ENCODE data around the gene DSE.

The DSE gene

DNA sequence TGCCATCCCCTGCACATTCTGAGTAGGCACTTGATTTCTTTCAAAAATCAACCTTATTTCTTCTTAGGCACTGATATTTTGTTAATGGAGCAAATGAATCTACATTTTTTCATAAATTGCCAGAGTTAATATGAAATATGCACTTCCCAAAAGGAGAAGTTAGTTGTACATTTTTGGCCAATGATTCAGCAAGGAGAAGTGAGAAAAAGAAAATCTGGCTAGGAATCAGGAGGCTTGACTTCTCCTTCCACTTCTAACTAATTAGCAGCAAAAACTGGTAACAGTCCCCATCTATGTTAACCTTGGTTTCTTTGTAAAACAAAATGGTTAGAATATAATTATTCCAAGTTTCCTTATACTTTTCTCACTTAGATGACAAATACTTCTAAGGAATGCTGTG, 7.0 kb upstream of the DSE start:
- no peak for DNase-seq

DNA sequence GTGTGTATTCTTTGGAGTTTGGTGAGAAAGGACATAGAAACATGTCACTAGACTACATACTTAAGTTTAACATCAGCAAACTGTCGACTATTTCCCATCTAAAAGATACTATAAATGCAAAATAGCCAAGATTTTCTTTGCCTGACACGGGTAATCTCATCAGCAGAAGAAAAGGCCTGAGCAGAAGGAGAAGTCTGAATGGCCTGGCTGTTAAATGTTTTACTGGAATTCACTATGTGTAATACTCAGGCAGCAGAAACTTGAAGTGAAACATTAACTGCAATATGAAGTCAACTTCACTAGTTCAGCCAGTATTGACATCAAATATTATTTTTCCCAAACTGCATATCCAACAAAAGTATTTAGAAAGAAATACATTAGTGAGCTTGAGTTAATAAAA, 6.4 kb upstream of the DSE start:
- no peak for DNase-seq

DNA sequence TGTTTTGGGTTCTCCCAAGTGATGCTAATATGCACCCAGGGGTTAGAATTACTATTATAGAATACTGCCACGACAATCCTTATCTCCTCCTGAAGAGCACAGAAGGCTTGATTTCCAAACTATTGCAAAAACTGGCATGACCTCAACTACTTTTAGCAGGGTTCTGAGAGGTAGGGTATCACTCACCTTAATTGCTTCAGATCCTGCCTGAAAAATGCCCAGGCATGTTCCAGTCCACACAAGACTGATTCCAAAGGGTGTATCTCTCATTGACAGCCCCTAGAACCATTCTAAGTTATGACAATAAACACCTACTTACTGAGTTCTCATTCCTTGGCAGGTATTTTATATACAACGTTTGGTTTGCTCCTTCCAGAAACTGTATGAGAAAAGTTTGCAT, 5.0 kb upstream of the DSE start:
- DNase-seq = no peak

DNA sequence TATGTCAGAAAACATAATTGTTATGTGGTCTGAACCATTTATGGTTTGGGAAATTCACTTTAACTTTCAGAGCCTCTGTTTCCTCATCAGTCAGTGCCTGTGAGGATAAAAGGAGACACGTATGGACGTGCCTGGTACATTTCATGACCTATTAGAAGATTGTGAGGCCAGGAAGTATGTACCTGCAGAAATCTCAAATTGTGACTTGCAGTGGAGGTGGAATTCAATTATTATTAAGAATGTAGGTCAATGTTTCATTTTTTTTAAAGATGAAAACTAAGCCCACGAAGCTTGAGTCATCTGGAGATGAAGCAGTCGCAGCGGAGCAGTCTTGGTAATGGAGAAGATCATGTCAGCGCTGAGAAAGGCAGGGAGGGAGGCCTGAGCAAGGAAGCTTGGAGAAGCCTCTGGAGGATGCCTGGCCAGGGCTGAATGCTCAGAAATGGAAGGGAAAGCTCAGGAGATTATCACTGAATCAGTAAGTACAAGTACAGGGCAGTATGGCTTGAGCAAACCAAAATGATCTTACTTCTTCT, 3.9 kb upstream of the DSE start:
- DNase-seq = no peak

DNA sequence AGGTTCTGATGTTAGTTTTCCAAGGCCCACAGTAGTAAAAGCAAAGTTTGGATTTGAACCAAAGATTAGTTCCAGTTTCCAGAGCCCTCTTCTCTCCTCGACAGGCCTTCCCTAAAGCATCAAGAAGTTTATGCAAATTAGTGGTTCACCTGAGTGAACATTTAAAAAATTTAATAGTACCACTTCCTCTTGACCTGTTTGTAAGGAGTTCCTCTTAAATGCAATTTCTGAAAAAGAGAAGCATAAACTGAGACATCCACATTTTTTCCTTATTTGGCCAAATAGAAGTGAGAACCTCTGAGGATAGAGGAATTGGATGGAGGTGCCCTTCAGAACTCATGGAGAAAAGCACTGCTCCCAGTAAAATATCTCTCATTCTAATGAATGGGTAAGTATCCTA, 1.2 kb upstream of the DSE start:
- no peak for DNase-seq

DNA sequence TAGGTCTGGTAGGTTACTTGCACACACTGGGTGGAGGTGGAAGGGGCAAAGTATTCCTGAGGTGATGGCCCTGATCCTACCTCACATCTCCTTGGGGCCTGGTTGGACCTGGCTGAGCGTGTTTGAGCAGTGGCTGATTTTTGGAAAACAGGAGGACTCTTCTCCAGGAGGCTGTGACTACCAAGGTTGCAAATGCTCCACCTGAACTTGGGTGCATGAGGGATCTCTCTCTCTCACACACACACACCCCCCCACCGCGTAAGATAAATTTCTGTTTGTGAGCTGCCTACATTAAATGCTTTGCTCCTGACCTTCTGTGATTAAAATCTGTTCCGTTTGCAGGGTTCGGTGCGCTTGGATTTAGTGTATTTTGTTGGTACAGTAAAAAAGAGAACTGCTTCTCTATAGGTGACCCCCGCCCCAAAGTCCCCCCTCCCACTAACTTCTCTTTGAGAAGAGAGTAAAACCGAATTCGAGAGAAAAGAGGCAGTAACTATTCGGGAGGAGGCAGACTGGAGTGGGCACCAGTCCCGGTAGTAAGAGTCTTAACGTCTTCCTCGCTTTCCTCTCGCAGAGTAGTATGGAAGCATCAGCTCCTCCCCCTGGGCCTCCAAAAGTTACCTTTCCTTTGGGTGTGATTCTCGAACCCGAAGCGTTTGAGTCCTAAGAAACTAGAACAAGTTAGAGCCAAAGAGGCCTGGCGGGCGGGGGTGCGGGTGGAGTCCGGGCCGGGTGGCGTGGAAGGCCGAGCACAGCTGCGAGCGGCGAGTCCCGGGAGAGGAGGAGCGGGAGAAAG, 585 bp upstream of the DSE start:
- no peak for DNase-seq

DNA sequence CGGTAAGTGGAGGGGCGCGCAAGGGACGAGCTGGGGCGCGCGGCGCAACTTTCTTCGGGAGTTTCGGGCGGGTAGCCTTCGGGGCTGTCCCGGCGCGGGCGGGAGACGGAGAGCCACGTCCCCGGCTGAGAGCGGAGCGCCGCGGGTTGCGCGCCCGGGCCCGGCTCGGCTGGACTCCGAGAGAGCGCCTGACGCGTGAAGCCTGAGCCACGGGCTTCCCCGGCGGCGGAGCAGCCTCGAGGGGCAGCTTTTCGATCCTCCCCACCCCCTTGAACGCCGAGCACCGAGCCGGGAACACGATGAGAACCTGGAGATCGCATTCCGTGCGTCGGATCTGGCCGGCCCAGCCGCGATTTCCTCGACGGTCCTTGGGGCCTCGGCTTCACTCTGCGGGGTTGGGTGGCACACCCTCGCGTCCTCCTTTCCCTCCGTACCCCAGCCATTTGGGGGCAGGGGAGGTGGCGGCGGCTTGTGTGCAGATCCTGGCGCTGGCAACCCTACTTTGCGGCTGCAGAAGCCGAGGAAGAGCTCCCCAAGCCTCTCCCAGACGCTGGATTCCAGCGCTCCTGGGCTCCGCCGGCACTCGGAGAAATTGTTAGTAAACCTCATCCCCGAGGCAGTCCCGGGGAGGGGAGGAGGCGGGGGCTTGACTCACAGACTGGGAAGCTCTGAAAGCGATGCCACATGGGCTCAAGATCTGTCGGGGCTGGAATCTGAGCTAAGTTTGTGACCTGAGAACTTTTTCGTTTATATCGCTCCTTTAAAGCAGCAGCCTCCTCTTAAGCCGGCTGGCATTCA, 572 bp downstream of the DSE start:
- DNase-seq = peak; percentile 39

DNA sequence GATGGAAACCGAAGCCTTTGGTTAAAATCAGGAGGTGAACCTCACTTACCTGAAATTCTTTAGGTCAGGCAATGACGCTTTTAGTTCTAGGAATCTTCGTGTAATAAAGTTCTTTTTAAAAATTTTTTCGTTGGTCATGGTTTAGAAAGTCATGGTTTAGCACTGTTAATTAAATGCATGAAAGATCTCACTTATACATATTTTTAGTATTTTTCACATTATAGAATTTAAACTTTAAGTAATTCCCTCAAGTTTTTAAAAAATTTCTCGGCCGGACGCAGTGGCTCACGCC, 1.1 kb downstream of the DSE start:
- DNase-seq = no peak

DNA sequence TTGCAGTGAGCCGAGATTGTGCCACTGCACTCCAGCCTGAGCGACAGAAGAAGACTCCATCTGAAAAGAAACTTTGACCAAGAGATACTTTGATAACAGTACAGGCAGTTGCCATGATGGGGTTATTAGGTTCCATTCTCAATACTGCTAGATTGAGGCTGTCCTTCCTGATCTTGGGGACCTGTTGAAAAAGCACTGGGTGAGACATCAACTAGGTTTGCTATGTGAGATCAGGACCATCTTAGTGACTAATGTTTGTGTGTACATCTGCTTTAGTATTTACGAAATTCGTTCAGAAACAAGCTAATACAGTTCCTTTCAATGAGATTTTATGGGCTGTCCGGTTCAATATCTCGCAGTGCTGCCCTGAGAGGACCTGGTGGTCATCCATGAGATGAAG, 2.6 kb downstream of the DSE start:
- no peak for DNase-seq

DNA sequence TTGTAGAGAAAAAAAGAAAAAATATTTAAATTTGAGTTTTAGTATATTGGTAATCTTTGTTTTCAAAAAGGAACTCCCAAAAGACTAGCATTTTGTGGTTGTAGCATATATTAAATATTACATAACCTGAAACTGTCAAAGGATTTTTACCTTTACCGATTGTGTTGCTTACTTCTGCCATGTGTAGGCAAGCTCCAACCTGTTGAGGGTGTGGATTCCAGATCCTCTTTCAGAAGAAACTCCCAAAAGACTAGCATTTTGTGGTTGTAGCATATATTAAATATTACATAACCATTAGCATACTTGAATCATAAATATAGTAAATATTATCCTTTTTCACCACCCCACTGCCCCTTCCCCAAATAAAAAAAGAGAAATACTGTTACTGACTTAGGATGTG, 3.2 kb downstream of the DSE start:
- DNase-seq = no peak

DNA sequence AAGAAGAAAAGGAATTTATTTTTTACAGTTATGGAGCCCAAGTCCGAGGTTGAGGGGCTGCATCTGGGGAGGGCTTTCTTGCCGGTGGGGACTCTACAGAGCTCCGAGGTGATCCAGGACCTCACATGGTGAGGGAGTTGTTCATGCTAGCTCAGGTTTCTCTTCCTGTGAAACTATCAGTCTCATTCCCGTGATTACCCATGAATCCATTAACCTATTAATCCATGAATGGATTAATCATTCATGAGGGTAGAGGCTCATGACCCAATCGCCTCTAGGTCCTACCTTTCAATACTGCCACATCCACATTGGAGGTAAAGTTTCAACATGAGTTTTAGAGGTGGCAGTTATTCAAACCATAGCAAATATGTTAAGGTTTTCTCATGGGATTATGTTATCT, 3.8 kb downstream of the DSE start:
- no peak for DNase-seq

DNA sequence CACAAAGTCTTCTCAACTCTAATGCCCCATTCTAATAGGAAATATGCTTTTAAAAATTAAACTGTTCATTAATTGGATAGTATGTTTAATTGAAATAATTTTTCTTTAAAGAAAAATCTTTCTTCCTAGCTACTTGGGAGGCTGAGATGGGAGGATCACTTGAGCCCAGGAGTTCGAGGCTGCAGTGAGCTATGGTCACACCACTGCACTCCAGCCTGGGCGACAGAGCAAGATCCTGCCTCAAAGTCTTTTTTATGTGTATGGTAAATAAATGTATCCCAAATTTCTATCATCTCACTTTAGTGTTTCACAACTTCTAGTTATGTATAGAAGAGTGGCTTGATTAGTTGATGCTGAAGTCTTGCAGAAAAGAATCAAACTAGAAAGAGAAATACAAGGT, 4.5 kb downstream of the DSE start:
- DNase-seq = no peak

DNA sequence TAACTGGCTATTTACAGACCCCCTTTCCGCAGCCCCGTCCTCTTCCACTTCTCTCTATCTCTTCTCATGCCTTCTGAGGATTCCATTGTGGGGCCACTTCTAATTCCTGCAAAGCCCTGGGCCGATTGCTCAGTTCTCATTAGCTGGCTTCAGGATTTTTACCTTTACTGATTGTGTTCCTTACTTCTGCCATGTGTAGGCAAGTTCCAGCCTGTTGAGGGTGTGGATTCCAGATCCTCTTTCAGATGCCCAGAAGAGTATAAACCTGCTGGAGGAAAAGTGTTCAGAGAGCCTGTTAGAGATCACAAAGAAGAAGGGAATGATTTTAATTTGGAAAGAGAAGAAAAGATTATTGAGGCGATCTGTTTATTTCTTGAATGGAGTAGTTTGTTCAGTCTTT, 5.4 kb downstream of the DSE start:
- no peak for DNase-seq

DNA sequence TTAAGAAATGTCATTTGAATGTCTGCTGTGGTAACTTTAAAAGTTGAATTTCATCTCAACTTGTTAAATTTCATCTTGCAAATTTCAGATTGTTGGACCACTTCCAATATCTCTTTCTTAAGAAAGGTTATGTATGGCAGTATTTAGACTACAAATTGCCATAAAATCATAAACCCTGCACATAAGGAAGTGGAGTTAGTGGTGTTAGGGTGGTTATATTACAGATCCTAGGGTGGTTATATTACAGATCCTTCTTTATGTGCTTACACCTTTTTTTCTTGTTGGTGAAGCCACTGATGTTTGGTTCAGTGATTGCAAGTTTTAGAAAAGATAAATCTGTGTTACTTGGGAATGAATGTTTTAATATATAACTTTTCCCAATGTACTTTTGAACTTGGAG, 9.0 kb downstream of the DSE start:
- DNase-seq = no peak

DNA sequence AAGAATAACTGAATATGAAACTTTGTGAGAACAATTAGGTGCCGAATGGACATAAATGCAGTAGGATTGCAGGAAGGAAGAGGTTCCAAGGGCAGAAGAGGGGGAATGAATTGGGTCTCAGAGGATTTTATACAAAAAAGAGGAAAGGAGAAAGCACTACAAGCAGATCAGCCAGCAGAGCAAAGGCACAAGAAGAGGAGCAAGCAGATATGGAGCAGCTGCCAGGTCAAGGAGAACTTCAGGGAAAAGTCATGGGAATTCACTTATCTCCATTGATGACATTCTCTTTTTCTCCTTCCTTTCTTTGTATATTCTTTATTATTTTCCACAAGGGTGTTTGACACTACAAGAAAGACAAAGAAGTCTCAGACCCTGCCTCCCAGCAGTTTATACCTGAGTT, 9.6 kb downstream of the DSE start:
- no peak for DNase-seq

DNA sequence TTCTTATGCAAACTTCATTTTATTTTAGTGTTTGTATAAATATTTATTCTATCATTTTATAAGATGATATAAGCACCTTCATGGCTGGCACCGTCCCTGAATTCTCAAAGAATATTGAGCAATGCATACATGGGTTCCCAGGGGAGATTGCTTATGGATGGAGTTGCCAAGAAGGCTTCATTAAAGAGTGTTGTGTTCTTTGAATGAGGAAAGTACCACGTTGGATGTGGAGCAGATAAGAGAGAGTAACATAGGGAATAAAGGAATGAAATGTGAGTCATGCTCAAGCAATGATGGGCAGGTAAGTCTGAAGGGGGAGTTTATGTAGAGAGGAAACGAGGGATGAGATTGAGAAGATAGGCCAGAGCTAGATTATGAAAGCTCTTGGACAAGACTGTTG, 10.3 kb downstream of the DSE start:
- no peak for DNase-seq

DNA sequence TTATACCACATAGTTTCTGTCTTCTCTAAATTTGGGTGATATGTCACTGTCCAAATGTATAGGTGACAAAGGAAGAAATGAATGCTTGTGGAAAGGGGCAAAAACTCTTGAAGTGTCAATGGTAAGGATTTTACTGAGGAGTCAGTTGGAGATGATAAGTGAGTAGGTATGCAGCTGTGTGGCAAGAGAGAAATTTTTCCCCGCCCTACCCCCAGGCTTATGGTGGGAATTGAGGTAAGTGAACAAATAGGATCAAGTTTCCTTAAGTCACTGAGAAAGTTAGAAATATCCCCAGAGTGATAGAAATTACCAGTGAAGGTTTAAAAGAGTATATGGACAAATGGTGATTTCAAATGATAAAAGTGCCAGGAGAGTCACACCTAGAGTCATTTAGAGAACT, 11.8 kb downstream of the DSE start:
- no peak for DNase-seq

DNA sequence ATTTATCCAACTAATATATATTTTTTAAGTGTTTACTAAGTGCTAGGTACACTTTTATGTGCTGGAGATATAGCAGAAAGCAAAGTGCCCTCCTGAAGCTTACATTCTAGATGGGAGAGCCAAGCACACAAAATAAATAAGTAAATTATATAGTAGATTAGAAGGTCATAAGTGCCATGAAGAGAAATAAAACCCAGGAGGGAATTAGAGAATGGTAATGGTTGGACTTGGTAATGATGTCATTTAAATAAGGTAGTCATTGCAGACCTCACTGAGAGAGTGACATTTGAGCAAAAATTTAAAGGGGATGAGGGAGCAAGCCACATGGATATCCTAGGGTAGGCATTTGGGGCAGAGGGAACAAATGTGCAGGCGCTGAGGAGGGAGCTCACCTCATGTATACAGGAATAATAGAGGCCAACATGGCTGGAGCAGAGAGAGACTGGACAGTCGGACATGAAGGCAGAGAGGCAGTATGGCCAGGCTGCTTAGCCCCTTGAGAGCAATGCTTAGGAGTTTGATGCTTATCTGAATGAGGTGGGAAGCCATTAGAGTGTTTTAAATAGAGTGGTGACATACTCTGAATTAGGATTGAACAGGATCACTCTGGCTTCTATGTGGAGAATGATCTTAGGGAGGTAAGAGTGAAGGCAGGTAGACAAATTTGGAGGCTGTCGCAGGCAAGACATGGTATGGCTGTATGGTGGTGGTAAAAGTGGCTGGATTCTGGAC, 14.1 kb downstream of the DSE start:
- DNase-seq = no peak

DNA sequence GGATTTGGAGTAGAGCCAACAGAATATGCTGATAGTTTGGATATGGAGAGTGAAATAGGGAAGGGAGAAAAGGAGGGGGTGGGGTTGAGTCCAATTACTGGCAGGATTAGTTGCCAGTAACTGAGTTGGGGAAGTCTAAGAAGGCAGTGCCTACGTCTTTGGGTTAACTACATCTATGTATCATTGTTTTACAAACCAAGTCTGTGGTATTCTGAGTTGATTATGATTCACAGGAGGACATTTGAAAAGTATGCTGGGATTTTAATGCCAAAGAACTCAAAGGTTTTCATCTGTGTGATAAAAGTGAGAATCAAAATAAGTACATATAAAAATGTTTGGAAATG, 14.7 kb downstream of the DSE start:
- no peak for DNase-seq

DNA sequence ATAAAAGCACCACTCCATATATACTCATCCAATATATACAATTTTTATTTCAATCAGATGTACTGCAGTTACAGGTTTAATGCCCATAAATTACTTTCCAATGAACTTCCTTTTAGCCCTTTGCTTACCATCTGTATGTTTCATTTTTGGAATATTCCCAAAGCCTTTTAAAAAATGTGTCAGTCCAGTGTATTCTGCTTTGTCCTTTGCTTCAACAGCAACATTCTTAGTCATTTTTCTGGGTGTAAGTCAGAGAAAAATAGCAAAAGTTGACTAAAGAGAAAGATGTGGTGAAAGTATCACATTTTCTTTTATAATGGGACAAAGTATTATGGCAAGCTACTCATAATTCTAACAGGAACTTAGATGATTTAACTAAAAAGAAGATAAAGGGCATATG, 15.2 kb downstream of the DSE start:
- no peak for DNase-seq

DNA sequence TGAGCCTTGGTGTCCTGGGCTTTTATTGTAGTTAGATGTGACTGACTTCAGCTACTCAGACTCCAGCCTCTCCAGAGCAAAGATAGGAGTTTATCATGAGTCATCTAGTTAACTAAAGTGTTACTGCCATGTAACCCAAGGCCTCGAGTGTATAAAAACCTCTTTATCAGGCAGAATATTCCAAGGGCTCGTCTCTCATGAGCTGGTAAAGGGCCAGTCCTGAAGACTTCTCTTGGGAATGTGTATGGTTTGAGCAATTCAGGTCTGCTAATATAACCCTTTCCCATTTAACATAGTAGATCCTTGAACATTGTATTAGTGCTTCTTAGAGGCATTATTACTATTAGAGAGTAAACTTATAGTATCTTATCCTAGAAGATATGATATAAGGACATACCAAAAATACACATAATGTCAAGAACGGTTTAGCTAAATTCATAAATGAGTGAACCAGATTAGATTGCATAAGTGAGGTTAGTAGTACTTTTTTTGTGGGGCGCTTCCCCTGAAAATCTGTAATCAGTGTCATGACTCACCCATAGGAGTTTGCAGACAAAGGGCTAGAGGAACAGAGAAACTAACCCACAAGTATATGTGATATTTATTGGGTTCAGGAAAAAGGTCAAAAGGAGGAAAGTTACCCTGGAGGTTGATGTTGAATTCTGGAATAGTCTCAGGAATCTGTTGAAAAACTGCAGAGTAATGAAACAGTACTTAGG, 16.0 kb downstream of the DSE start:
- no peak for DNase-seq

DNA sequence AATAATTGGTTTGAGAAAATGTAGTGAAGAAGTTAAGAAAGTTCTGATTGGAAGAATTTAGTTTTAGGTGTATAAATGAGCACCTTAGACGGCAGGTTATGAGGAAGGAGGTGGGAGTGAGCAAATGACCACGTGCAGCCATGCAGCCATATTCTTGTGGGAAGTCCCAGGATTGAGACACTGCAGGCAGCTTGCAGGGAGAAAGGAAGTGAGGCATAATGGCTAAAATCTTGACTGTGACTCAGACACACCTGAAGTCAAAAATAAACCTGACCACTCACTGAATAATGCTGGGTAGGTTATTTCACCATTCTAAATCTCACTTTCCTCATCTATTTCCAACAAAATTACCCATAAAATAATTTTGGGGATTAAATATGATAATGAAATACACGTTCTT, 16.6 kb downstream of the DSE start:
- no peak for DNase-seq

DNA sequence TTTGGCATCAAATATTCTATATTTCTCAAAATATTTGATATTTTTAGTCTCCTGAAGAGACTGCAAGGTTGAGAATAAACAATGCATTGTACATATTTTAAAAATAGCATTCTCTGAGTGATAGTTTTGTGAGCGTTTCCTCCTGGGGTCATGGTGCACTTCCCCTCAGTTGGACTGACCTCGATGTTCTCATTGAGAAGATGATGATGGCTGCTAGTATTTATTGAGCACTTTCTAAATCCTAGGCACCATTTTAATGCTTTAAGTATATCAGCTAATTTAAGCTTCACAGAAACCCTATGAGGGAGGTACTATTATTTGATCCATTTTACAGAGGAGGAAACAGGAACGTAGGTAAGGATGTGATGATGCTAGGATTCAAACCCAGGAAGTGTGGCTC, 18.2 kb downstream of the DSE start:
- DNase-seq = no peak
